Measurements from ENCODE around the gene MTG2. TPM values are rescaled to one million over a fixed set of nuclear protein-coding genes. Genes with fewer than 3 reads are reported as not detected.

MTG2 gene
- total and polyA plus RNA-seq, 2 of the 13 experiments (the other 11 are each of a cell fraction or from before 2014, with no cell fraction given): 20.4 to 37.8 TPM

Other genes starting within 250 kb of the MTG2 start
- gene TAF4, start 117.1 kb upstream of the MTG2 start, total RNA-seq (2016; rRNA removed; fragmentation: Illumina TruSeq; extraction: Trizol): 12.0 and 12.2 TPM in 2 replicates
- 5.9 and 6.6 TPM in 2 replicates for gene TAF4, start 117.1 kb upstream of the MTG2 start, polyA plus RNA-seq (2011; rRNA removed)
- gene LSM14B, start 60.6 kb upstream of the MTG2 start, total RNA-seq (2016; rRNA removed; fragmentation: Illumina TruSeq; extraction: Trizol): 77.7 and 79.2 TPM in 2 replicates
- 43.3 and 50.4 TPM in 2 replicates for gene LSM14B, start 60.6 kb upstream of the MTG2 start, polyA plus RNA-seq (2011; rRNA removed)
- 531 and 639 TPM in 2 replicates for gene PSMA7, start 39.6 kb upstream of the MTG2 start, total RNA-seq (2016; rRNA removed; fragmentation: Illumina TruSeq; extraction: Trizol)
- 571 and 631 TPM in 2 replicates for gene PSMA7, start 39.6 kb upstream of the MTG2 start, polyA plus RNA-seq (2011; rRNA removed)
- gene SS18L1, start 39.3 kb upstream of the MTG2 start, total RNA-seq (2016; rRNA removed; fragmentation: Illumina TruSeq; extraction: Trizol): 15.3 and 17.8 TPM in 2 replicates
- 27.6 and 32.0 TPM in 2 replicates for gene SS18L1, start 39.3 kb upstream of the MTG2 start, polyA plus RNA-seq (2011; rRNA removed)
- gene HRH3, start 37.2 kb downstream of the MTG2 start, total RNA-seq (2016; rRNA removed; fragmentation: Illumina TruSeq; extraction: Trizol): 0.10 and 0.18 TPM in 2 replicates
- gene HRH3, start 37.2 kb downstream of the MTG2 start, polyA plus RNA-seq (2011; rRNA removed): not detected in 2 replicates
- gene OSBPL2, start 55.5 kb downstream of the MTG2 start, total RNA-seq (2016; rRNA removed; fragmentation: Illumina TruSeq; extraction: Trizol): 37.4 and 41.5 TPM in 2 replicates
- 18.5 and 20.5 TPM in 2 replicates for gene OSBPL2, start 55.5 kb downstream of the MTG2 start, polyA plus RNA-seq (2011; rRNA removed)
- gene ADRM1, start 120.0 kb downstream of the MTG2 start, total RNA-seq (2016; rRNA removed; fragmentation: Illumina TruSeq; extraction: Trizol): 143 and 154 TPM in 2 replicates
- gene ADRM1, start 120.0 kb downstream of the MTG2 start, polyA plus RNA-seq (2011; rRNA removed): 92.9 and 106 TPM in 2 replicates
- gene LAMA5, start 184.3 kb downstream of the MTG2 start, total RNA-seq (2016; rRNA removed; fragmentation: Illumina TruSeq; extraction: Trizol): 28.5 and 44.7 TPM in 2 replicates
- gene LAMA5, start 184.3 kb downstream of the MTG2 start, polyA plus RNA-seq (2011; rRNA removed): 21.0 and 22.7 TPM in 2 replicates
- gene RPS21, start 204.1 kb downstream of the MTG2 start, total RNA-seq (2016; rRNA removed; fragmentation: Illumina TruSeq; extraction: Trizol): 2,584 and 2,647 TPM in 2 replicates
- gene RPS21, start 204.1 kb downstream of the MTG2 start, polyA plus RNA-seq (2011; rRNA removed): 9,925 and 11,063 TPM in 2 replicates
- 9.7 and 10.2 TPM in 2 replicates for gene CABLES2, start 224.3 kb downstream of the MTG2 start, total RNA-seq (2016; rRNA removed; fragmentation: Illumina TruSeq; extraction: Trizol)
- gene CABLES2, start 224.3 kb downstream of the MTG2 start, polyA plus RNA-seq (2011; rRNA removed): 5.2 and 5.9 TPM in 2 replicates
- 0.46 and 0.86 TPM in 2 replicates for gene RBBP8NL, start 244.5 kb downstream of the MTG2 start, total RNA-seq (2016; rRNA removed; fragmentation: Illumina TruSeq; extraction: Trizol)
- gene RBBP8NL, start 244.5 kb downstream of the MTG2 start, polyA plus RNA-seq (2011; rRNA removed): 0.69 and 0.82 TPM in 2 replicates

Data from HepG2 (cell line).